ENCODE measurements around the gene ATAD3B. TPM values are rescaled to one million over a fixed set of nuclear protein-coding genes. Genes with fewer than 3 reads are reported as not detected.
A peak's percentile ranks its signal among the peaks of the same experiment; 100 is the strongest.

Gene ATAD3B
- total and polyA plus RNA-seq, 2 of the 4 experiments (the other 2 are of a cell fraction), result 13.8 to 29.0 TPM

DNA sequence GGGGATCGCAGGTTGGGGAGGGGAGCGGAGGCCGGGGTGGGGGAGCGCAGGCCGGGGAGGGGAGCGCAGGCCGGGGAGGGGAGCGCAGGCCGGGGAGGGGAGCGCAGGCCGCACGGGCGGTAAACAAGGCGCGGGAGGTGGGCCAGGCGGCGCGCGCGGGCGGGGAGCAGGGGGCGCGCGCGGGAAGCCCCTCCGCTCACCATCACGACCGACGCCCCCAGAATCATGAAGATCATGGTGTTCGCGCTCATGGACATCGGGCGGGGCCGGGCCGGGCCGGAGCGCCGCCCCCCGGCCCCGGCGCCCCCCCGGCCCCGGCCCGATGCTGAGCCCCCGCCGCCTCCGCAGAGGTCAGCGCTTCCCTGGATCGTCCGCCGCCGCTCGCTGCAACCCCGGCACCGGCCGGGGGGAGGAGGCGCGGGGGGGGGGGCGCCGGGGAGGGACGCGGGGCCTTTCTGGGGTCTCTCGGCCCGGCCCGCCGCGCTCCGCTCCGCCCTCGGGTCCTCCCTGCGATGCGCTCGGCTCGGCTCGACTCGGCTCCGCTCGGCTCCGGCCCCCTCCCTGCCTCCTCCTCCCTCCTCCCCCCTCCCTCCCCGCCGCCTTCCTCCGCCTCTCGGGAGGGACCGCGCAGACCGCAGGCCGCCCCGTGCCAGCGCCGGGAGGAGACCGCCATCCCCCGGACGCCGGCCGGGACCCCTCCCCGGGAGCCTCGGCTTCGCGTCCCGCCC is 68.7 kb downstream of the ATAD3B start, which contains the start of gene TMEM240:
Gene TMEM240 (minus strand): TSS at position 535 of the 728 bp plus-strand sequence. CDS start 278 bp downstream, at position 257.
- CTCF ChIA-PET, result interaction anchor here (0.5 kb wide), 1 partner anchor 12 kb away, joined by 3 read pairs; no protein-coding TSS in a partner anchor
- no TSS peak for BruUV-seq (replicated peaks)

More for the DNA sequence above, 68.7 kb downstream of the ATAD3B start, which contains the start of gene TMEM240:
- H3K4me2 ChIP-seq (ENCODE audit: low read depth, low read length), result peak within 1 kb of the TSS; percentile 100
- H2BK120ac ChIP-seq (ENCODE audit: low read depth, low read length), result no peak within 1 kb of the TSS
- peak within 1 kb of the TSS; percentile 47; the same call in 1 of the 2 replicates for H4K91ac ChIP-seq (ENCODE audit: insufficient read depth, low read depth, low read length)
- H2AFZ ChIP-seq (replicated peaks; ENCODE audit: low read length, poor library complexity), result peak within 1 kb of the TSS; percentile 89
- H3K27ac ChIP-seq (ENCODE audit: insufficient read depth, low read length), result peak within 1 kb of the TSS; percentile 86
- in situ Hi-C loops (cut with MboI; ENCODE audit: low sequenced_read_pairs) (no loop called here), dilution Hi-C loops (cut with HindIII; ENCODE audit: low sequenced_read_pairs, unreplicated experiment) (no loop called here), intact Hi-C loops (cut with micrococcal nuclease) (no loop called here)
- DNase-seq, result peak; percentile 69
- peaks cover 14% of the 10 kb centered on the region for H3K4me1 ChIP-seq (ENCODE audit: control insufficient read depth, insufficient read depth, low read length)
- POLR2A ChIA-PET (ENCODE audit: unreplicated experiment), result no interaction called here
- 1% methylated on average over 34 of the region's 100 CpGs; no CpG with 5 or more reads in 1 of the 2 experiments for WGBS, 2 experiments (ENCODE audit: extremely low coverage in 2 of 2, insufficient read length in 1 of 2)
- H2AK9ac ChIP-seq (replicated peaks; ENCODE audit: low read depth, low read length, poor library complexity), result peak within 1 kb of the TSS; percentile 97
- H3K14ac ChIP-seq (replicated peaks; ENCODE audit: low read depth, low read length), result peak within 1 kb of the TSS; percentile 87
- ATAC-seq (ENCODE audit: low read depth), result peak; percentile 92
- peaks cover 37% of the 10 kb centered on the region for H3K36me3 ChIP-seq (ENCODE audit: control insufficient read depth, insufficient read depth, low read length)
- peaks cover 17% of the 10 kb centered on the region for H3K9me1 ChIP-seq (ENCODE audit: insufficient read depth, low read length)
- H2BK20ac ChIP-seq (ENCODE audit: low read depth, low read length), result no peak within 1 kb of the TSS
- H3K27me3 ChIP-seq (ENCODE audit: control insufficient read depth, insufficient read depth, low read length), result no peaks in the 10 kb centered on the region
- TF ChIP-seq FOS (IDR thresholded peaks at IDR 0.05; ENCODE audit: low read depth, low read length), result no peak
- TF ChIP-seq MAZ (IDR thresholded peaks at IDR 0.05; ENCODE audit: borderline replicate concordance, low read depth, low read length), result peak; percentile 94
- peak within 1 kb of the TSS; percentile 99 for H3K4me3 ChIP-seq (ENCODE audit: insufficient read depth, low read depth, low read length)
- peak within 1 kb of the TSS; percentile 56 for H3K4ac ChIP-seq (ENCODE audit: low read depth, low read length)
- no peak within 1 kb of the TSS for H3K56ac ChIP-seq (ENCODE audit: extremely low read depth, insufficient read depth, low read length)
- no peaks in the 10 kb centered on the region for H3K9me3 ChIP-seq (ENCODE audit: control insufficient read depth, insufficient read depth, low read length)
- H4K5ac ChIP-seq (ENCODE audit: low read depth, low read length), result peak within 1 kb of the TSS; percentile 35; the same call in 1 of the 2 replicates
- H3K23ac ChIP-seq (ENCODE audit: low read depth, low read length), result no peak within 1 kb of the TSS
- peaks cover 33% of the 10 kb centered on the region for H4K20me1 ChIP-seq (ENCODE audit: insufficient read depth, low read length)
- peaks cover 10 to 54% of the 10 kb centered on the region in 2 experiments for H3K79me1 ChIP-seq (ENCODE audit: low read depth in 1 of 2, low read length in 2 of 2)
- H2BK5ac ChIP-seq (ENCODE audit: low read depth, low read length, poor library complexity, severe bottlenecking), result peak within 1 kb of the TSS; percentile 82
- H3K9ac ChIP-seq (ENCODE audit: low read depth, low read length), result peak within 1 kb of the TSS; percentile 95
- peak within 1 kb of the TSS; percentile 90 for H2AK5ac ChIP-seq (ENCODE audit: low read depth, low read length)
- peak within 1 kb of the TSS in 1 of 2 experiments; percentile 65; a peak in 1 of 4 replicates for H4K8ac ChIP-seq (ENCODE audit: low read depth in 2 of 2, low read length in 2 of 2)
- H3K18ac ChIP-seq (ENCODE audit: low read depth, low read length), result peak within 1 kb of the TSS; percentile 75; the same call in 1 of the 2 replicates
- no peak within 1 kb of the TSS for H2BK15ac ChIP-seq (ENCODE audit: low read depth, low read length)
